Endothelial cell of umbilical vein (primary cell): ENCODE data around the gene P2RY6. TPM values are rescaled to one million over a fixed set of nuclear protein-coding genes. Genes with fewer than 3 reads are reported as not detected.

ENCODE experiments used
- BruUV-seq: library from RNA; stranded (reverse); fragments of 400-500 nt; replicated peaks from 2 replicates; lab custom pipeline; 2021; lab: Mats Ljungman, UMichigan
- CTCF ChIA-PET: fragments of 300-600, 350-600 bp; sonication (Branson Sonifier 250); formaldehyde crosslinking; loops from one replicate; lab custom pipeline; 2021; ENCODE audit warnings: antibody characterized with exemption, inconsistent platforms; lab: Charles Lee
- POLR2A ChIA-PET: fragments of 300-600, 350-600 bp; sonication (Branson Sonifier 250); formaldehyde crosslinking; loops from one replicate; lab custom pipeline; 2021; ENCODE audit warnings: antibody characterized with exemption, inconsistent platforms; lab: Charles Lee
- DNase-seq: peaks from one replicate; pipeline ENCODE4 v3.0.0-alpha.2; 2011; ENCODE audit warnings: low read depth, low spot score
- FAIRE-seq: peaks from 2 replicates; lab custom pipeline; 2011; peaks lifted over from hg19 to GRCh38; lab: Jason Lieb, UNC
- H2AFZ ChIP-seq: 2 replicates; pipeline ENCODE4 v1.6.0; 2012; ENCODE audit warnings: low read depth, low read length, control low read depth, inconsistent platforms
- H3K27ac ChIP-seq: 2 replicates; pipeline ENCODE4 v1.5.1; 2011; ENCODE audit warnings: low read depth, mild to moderate bottlenecking, control low read depth, low read length, moderate library complexity; ENCODE audit not compliant: insufficient read depth
- H3K27me3 ChIP-seq, 2 experiments: 2 replicates each; pipeline versions ENCODE4 v1.6.0 to v1.6.1; 2011; ENCODE audit warnings: low read length in 2 of 2, mixed read lengths in 1 of 2; ENCODE audit not compliant: control insufficient read depth in 2 of 2, insufficient read depth in 2 of 2
- H3K36me3 ChIP-seq, 2 experiments: 2 replicates in 1 of 2; 3 replicates in 1 of 2; pipeline ENCODE4 v1.5.1; 2011; ENCODE audit warnings: low read length in 2 of 2, mild to moderate bottlenecking in 1 of 2, moderate library complexity in 1 of 2; ENCODE audit not compliant: control insufficient read depth in 2 of 2, insufficient read depth in 2 of 2; ENCODE audit errors: extremely low read depth in 1 of 2
- H3K4me1 ChIP-seq: 3 replicates; pipeline ENCODE4 v1.5.1; 2011; ENCODE audit warnings: mild to moderate bottlenecking, low read length; ENCODE audit not compliant: control insufficient read depth, insufficient read depth; ENCODE audit errors: extremely low read depth
- H3K4me2 ChIP-seq: 2 replicates; pipeline ENCODE4 v1.6.1; 2011; ENCODE audit warnings: low read length, control low read depth, mixed read lengths; ENCODE audit not compliant: insufficient read depth
- H3K4me3 ChIP-seq, 3 experiments: fragments of 200-600 bp in 1 of 3; sonication (generic), shearing (Covaris generic) in 1 of 3; replicated peaks in 1 of 3; 2 replicates each; pipeline ENCODE4 v1.5.1; 2011 to 2016; ENCODE audit warnings: control low read depth in 3 of 3, low read length in 3 of 3, mild to moderate bottlenecking in 2 of 3, inconsistent platforms in 1 of 3, low read depth in 1 of 3, moderate library complexity in 1 of 3; ENCODE audit not compliant: insufficient read depth in 1 of 3
- H3K79me2 ChIP-seq: 2 replicates; pipeline ENCODE4 v1.6.0; 2012; ENCODE audit warnings: low read length, inconsistent platforms; ENCODE audit not compliant: control insufficient read depth, insufficient read depth
- H3K9ac ChIP-seq: replicated peaks from 2 replicates; pipeline ENCODE3; 2011; ENCODE audit warnings: low read length, control low read depth; ENCODE audit not compliant: insufficient read depth; ENCODE audit errors: extremely low read depth
- H3K9me1 ChIP-seq: replicated peaks from 3 replicates; pipeline ENCODE4 v1.6.0; 2011; ENCODE audit warnings: mild to moderate bottlenecking, low read length; ENCODE audit not compliant: control insufficient read depth, insufficient read depth; ENCODE audit errors: extremely low read depth
- H3K9me3 ChIP-seq: replicated peaks from 2 replicates; pipeline ENCODE4 v1.5.1; 2012; ENCODE audit warnings: low read length, inconsistent platforms; ENCODE audit not compliant: control insufficient read depth, insufficient read depth
- H4K20me1 ChIP-seq: replicated peaks from 2 replicates; pipeline ENCODE3; 2011; ENCODE audit warnings: mild to moderate bottlenecking, low read length; ENCODE audit not compliant: control insufficient read depth, insufficient read depth; ENCODE audit errors: extremely low read depth
- CTCF ChIP-seq, 2 donors: IDR thresholded peaks; 1 replicate in 1 of 2; 2 replicates in 1 of 2; pipeline ENCODE4 v1.5.1; 2011; ENCODE audit warnings: low read length in 2 of 2, mild to moderate bottlenecking in 2 of 2, moderate library complexity in 2 of 2, control low read depth in 1 of 2, inconsistent platforms in 1 of 2, low read depth in 1 of 2; ENCODE audit not compliant: insufficient read depth in 1 of 2; ENCODE audit errors: extremely low read depth in 1 of 2
- EZH2 ChIP-seq: IDR thresholded peaks from 2 replicates; pipeline ENCODE4 v1.6.1; 2012; ENCODE audit warnings: borderline replicate concordance, low read depth, mild to moderate bottlenecking, moderate library complexity, low read length, inconsistent platforms; ENCODE audit not compliant: severe bottlenecking
- FOS ChIP-seq: IDR thresholded peaks from 2 replicates; pipeline ENCODE4 v1.6.1; 2011; ENCODE audit warnings: mild to moderate bottlenecking, low read length, moderate library complexity, borderline replicate concordance; ENCODE audit not compliant: insufficient read depth
- GATA2 ChIP-seq: IDR thresholded peaks from 2 replicates; pipeline ENCODE4 v1.7.0; 2011; ENCODE audit warnings: low read depth, mild to moderate bottlenecking, moderate library complexity, mixed read lengths, low read length; ENCODE audit not compliant: insufficient read length, insufficient read depth
- JUN ChIP-seq: IDR thresholded peaks from 2 replicates; pipeline ENCODE4 v1.6.1; 2011; ENCODE audit warnings: borderline replicate concordance, low read depth; ENCODE audit not compliant: insufficient read length, insufficient read depth
- MAX ChIP-seq: IDR thresholded peaks from 2 replicates; pipeline ENCODE4 v1.6.1; 2011; ENCODE audit not compliant: insufficient read depth, insufficient read length
- MYC ChIP-seq: IDR thresholded peaks from one replicate; pipeline ENCODE4 v1.6.1; 2011; ENCODE audit warnings: mild to moderate bottlenecking, low read depth, low read length
- POLR2A ChIP-seq: IDR thresholded peaks from 2 replicates; pipeline ENCODE4 v1.6.1; 2012; ENCODE audit warnings: low read depth, mild to moderate bottlenecking, control low read depth, low read length
- POLR2AphosphoS5 ChIP-seq: IDR thresholded peaks from 2 replicates; pipeline ENCODE4 v1.6.1; 2012; ENCODE audit warnings: low read depth, mild to moderate bottlenecking, control low read depth, low read length, moderate library complexity; ENCODE audit not compliant: insufficient read depth
- dilution Hi-C: fragments of 300-500 bp; cut with MboI; formaldehyde crosslinking; loops from one replicate; pipeline ENCODE4 v1.15.0; 2019; ENCODE audit warnings: low sequenced_read_pairs; ENCODE audit not compliant: extremely low pct_ligation_motif_present
- intact Hi-C: fragments of 100-400 bp; cut with micrococcal nuclease; formaldehyde crosslinking; loops from one replicate; pipeline ENCODE4 v1.10.0; 2022
- polyA plus RNA-seq, 4 experiments: library from polyadenylated mRNA; depleted of rRNA in 3 of 4; stranded (reverse) in 3 of 4; unstranded in 1 of 4; fragments of >200 nt; gene quantifications; 2 replicates each; pipeline versions ENCODE4 v1.2.1 to v1.2.3, GENCODE V29; 2011 to 2012; ENCODE audit warnings: missing spikeins in 1 of 4
- total RNA-seq: library from RNA; stranded (reverse); gene quantifications from 2 replicates; pipeline ENCODE4 v1.2.3, GENCODE V29; 2021

Gene P2RY6
- total and polyA plus RNA-seq, 2 donors (not counting 3 experiments of a cell fraction or from before 2014, with no cell fraction given) = 0.47 TPM; not detected in 1

DNA sequence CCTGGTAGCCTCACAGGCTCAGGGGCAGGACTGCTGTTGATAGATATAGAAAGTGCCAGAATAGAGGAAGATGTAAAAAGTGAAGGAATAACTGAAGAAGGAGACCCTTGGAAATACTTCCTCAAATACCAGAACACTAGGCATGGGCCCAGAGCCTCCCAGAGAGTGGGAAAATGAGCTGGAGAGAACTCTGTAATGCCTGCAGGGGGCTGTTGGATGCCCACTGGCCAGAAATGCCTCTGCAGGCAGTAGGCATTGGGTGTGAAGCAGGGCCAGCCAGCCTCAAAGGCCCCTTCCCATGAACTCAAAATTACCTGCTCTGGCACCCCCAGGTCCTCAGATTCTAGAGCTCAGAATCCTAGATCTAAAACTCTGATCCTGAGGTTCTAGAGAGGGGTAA lies 38.9 kb upstream of the P2RY6 start:
- H3K36me3 ChIP-seq = no peaks in the 10 kb centered on the region
- FAIRE-seq (no peak), DNase-seq (no peak)
- H3K4me2 ChIP-seq = no peak overlapping the region
- no peaks in the 10 kb centered on the region for H3K9me1 ChIP-seq
- intact Hi-C loops (no loop called here), dilution Hi-C loops (no loop called here)
- no peak overlapping the region for H3K4me3 ChIP-seq
- TF ChIP-seq GATA2 (no peak), MAX (no peak), EZH2 (no peak), POLR2A (no peak), MYC (no peak), JUN (no peak), POLR2AphosphoS5 (no peak), FOS (no peak), CTCF (IDR thresholded peaks at IDR 0.05; ENCODE audit: extremely low read depth in 1 of 2, insufficient read depth in 1 of 2, low read depth in 1 of 2, low read length in 2 of 2) (no peak)
- BruUV-seq = no TSS peak
- no peaks in the 10 kb centered on the region for H3K79me2 ChIP-seq
- H3K4me1 ChIP-seq = peaks cover 7% of the 10 kb centered on the region
- H4K20me1 ChIP-seq = no peaks in the 10 kb centered on the region
- no peak overlapping the region for H3K9ac ChIP-seq
- no peaks in the 10 kb centered on the region for H3K27me3 ChIP-seq
- ChIA-PET POLR2A (interaction anchor here (0.5 kb wide), 1 partner anchor 74 kb away, joined by 4 read pairs; no protein-coding TSS in a partner anchor), CTCF (interaction anchor here (0.6 to 1.7 kb wide), 11 partner anchors 8 to 508 kb away, joined by 3 to 8 read pairs (median 4); partner anchors contain the start of gene P2RY2)
- no peak overlapping the region for H3K27ac ChIP-seq
- H2AFZ ChIP-seq = no peak overlapping the region
- no peaks in the 10 kb centered on the region for H3K9me3 ChIP-seq
